Measurements from ENCODE around the gene EPHA1. TPM values are rescaled to one million over a fixed set of nuclear protein-coding genes. Genes with fewer than 3 reads are reported as not detected.

The EPHA1 gene
- total RNA-seq, 1 experiment from 2014 or later = not detected

GRCh38 chr7:143351060-143351459, 57.6 kb downstream of the EPHA1 start:
- DNase-seq (ENCODE audit: low read depth) = no peak

DNA sequence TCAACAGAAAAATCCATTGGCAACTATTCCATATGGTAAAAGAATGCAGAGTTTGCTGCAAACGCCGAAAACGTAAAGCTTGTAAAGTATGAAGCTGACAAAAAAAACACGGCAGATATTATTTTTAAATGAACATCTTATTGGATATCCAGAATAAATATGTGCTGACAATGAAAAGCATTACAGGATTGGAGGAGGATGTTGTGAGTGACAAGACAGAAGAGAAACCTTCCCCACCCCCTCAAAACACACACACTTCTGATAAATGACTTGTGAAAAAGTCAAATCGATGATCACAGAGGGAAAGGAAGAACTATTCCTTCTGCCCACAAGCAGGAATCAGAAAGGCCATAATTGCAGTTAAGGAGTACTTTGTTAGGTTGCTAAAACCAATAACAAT, 60.7 kb downstream of the EPHA1 start:
- DNase-seq (ENCODE audit: low read depth) = no peak

DNA sequence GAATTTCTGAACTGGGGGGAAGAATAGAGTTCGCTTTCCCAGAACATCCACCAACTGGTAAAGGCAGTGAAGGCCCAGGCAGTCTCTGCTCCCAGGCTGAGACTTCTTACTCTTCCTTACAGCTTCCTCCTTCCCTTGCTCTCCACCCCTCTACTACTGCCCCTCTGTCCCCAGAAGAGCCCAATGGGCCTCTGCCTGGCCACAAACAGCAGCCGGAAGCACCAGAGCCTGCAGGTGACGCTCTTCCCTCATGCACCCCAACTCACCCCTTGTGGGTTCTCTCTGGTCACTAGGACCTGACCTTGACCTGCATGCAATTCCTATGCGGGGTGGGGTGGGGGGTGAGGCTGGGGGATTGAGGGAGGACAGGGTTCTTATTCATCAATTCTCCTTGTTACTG, 62.6 kb downstream of the EPHA1 start:
- DNase-seq (ENCODE audit: low read depth) = no peak

GRCh38 chr7:143345428-143345900, 63.2 kb downstream of the EPHA1 start:
- no peak for DNase-seq (ENCODE audit: low read depth)

GRCh38 chr7:143343596-143343995, 65.1 kb downstream of the EPHA1 start:
- no peak for DNase-seq (ENCODE audit: low read depth)

- DNase-seq (ENCODE audit: low read depth) = no peak
These were observed 66.8 kb downstream of the EPHA1 start for GRCh38 chr7:143341842-143342241.

Other genes starting within 250 kb of the EPHA1 start
- not detected in 2 replicates for gene TAS2R39, start 225.4 kb downstream of the EPHA1 start, total RNA-seq (2014; rRNA removed)
- not detected in 2 replicates for gene TAS2R40, start 186.8 kb downstream of the EPHA1 start, total RNA-seq (2014; rRNA removed)
- 233 and 262 TPM in 2 replicates for gene GSTK1, start 145.4 kb downstream of the EPHA1 start, total RNA-seq (2014; rRNA removed)
- not detected in 2 replicates for gene TMEM139, start 123.9 kb downstream of the EPHA1 start, total RNA-seq (2014; rRNA removed)
- 20.8 and 21.5 TPM in 2 replicates for gene CASP2, start 120.5 kb downstream of the EPHA1 start, total RNA-seq (2014; rRNA removed)
- gene CLCN1, start 92.7 kb downstream of the EPHA1 start, total RNA-seq (2014; rRNA removed) = not detected in 2 replicates
- gene FAM131B, start 46.1 kb downstream of the EPHA1 start, total RNA-seq (2014; rRNA removed) = 1.1 and 1.5 TPM in 2 replicates
- 137 and 142 TPM in 2 replicates for gene ZYX, start 27.5 kb downstream of the EPHA1 start, total RNA-seq (2014; rRNA removed)
- not detected in 2 replicates for gene TAS2R60, start 34.6 kb upstream of the EPHA1 start, total RNA-seq (2014; rRNA removed)
- gene TAS2R41, start 69.0 kb upstream of the EPHA1 start, total RNA-seq (2014; rRNA removed) = not detected in 2 replicates
- 0.46 and 0.71 TPM in 2 replicates for gene CTAGE15, start 162.9 kb upstream of the EPHA1 start, total RNA-seq (2014; rRNA removed)
- 10.1 and 11.4 TPM in 2 replicates for gene TCAF2, start 212.1 kb upstream of the EPHA1 start, total RNA-seq (2014; rRNA removed)